ENCODE measurements around the gene MAP4K2.

DNA sequence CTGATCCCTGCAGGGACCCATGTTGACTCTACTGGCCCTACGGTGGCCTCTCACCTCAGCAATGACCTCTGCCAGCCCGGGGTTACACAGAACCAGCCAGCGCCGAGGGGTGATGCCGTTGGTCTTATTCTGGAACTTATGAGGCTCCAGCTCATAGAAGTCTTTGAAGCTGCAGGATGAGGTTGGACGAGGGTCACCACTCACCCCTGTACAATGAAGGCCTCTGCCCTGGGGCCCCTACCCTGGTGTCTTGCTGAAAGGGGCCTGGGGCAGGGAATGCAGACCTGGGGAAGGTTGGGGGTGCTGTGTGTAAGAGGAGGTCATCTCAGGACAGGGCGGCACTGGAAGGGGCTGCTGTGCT is 50.0 kb downstream of the MAP4K2 start:
- TF ChIP-seq GMEB1 (CRISPR knock-in tag; IDR thresholded peaks at IDR 0.05), result no peak
- TF ChIP-seq, protein P1, sequence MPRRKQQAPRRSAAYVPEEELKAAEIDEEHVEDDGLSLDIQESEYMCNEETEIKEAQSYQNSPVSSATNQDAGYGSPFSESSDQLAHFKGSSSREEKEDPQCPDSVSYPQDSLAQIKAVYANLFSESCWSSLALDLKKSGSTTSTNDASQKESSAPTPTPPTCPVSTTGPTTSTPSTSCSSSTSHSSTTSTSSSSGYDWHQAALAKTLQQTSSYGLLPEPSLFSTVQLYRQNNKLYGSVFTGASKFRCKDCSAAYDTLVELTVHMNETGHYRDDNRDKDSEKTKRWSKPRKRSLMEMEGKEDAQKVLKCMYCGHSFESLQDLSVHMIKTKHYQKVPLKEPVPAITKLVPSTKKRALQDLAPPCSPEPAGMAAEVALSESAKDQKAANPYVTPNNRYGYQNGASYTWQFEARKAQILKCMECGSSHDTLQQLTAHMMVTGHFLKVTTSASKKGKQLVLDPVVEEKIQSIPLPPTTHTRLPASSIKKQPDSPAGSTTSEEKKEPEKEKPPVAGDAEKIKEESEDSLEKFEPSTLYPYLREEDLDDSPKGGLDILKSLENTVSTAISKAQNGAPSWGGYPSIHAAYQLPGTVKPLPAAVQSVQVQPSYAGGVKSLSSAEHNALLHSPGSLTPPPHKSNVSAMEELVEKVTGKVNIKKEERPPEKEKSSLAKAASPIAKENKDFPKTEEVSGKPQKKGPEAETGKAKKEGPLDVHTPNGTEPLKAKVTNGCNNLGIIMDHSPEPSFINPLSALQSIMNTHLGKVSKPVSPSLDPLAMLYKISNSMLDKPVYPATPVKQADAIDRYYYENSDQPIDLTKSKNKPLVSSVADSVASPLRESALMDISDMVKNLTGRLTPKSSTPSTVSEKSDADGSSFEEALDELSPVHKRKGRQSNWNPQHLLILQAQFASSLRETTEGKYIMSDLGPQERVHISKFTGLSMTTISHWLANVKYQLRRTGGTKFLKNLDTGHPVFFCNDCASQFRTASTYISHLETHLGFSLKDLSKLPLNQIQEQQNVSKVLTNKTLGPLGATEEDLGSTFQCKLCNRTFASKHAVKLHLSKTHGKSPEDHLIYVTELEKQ (CRISPR knock-in tag; IDR thresholded peaks at IDR 0.05), result no peak

Data from K562 (cell line).